Activated B cell treated with CpG ODN at 0.5 μM for 24 hours (primary cell): ENCODE measurements around the gene KIF22. TPM values are rescaled to one million over a fixed set of nuclear protein-coding genes. Genes with fewer than 3 reads are reported as not detected.

Experiments used
- ATAC-seq: fragments of 200-7000 bp; cut with Tn5 transposase; one replicate; pipeline ENCODE4 v1.10.0; 2021; ENCODE audit warnings: low read depth, mild to moderate bottlenecking, moderate library complexity
- CTCF ChIA-PET: fragments of 350-600 bp; sonication (Branson Sonifier 250); formaldehyde crosslinking; loops from one replicate; lab custom pipeline; 2021; ENCODE audit warnings: antibody characterized with exemption; lab: Charles Lee
- POLR2A ChIA-PET: fragments of 350-600 bp; sonication (Branson Sonifier 250); formaldehyde crosslinking; loops from one replicate; lab custom pipeline; 2021; ENCODE audit warnings: antibody characterized with exemption; lab: Charles Lee
- DNase-seq: peaks from one replicate; pipeline ENCODE4 v3.0.0; 2022
- H3K27ac Mint-ChIP-seq: one replicate; pipeline ENCODE4 v1.8.0; 2020; ENCODE audit warnings: mixed read lengths
- H3K27me3 Mint-ChIP-seq: one replicate; pipeline ENCODE4 v1.8.0; 2021; ENCODE audit warnings: mixed read lengths
- H3K36me3 Mint-ChIP-seq: one replicate; pipeline ENCODE4 v1.8.0; 2021; ENCODE audit warnings: low read depth, mixed read lengths
- H3K4me1 Mint-ChIP-seq: one replicate; pipeline ENCODE4 v1.8.0; 2021; ENCODE audit warnings: mixed read lengths
- H3K4me3 Mint-ChIP-seq: one replicate; pipeline ENCODE4 v1.8.0; 2020; ENCODE audit warnings: mild to moderate bottlenecking, mixed read lengths
- H3K9me3 Mint-ChIP-seq: one replicate; pipeline ENCODE4 v1.8.0; 2020; ENCODE audit warnings: mixed read lengths
- intact Hi-C: fragments of 100-400 bp; cut with micrococcal nuclease; formaldehyde crosslinking; loops from one replicate; pipeline ENCODE4 v1.15.1; 2024
- total RNA-seq: library from RNA; stranded (reverse); gene quantifications from 2 replicates; pipeline ENCODE4 v1.2.3, GENCODE V29; 2022
- TF ChIP-seq, protein P1 (sequence below): fragments of 200-600 bp; IDR thresholded peaks from one replicate; pipeline ENCODE4 v1.8.0; 2022; ENCODE audit warnings: antibody characterized with exemption, mild to moderate bottlenecking

Gene KIF22
- total RNA-seq, 1 donor from 2014 or later = 40.1 TPM

DNA sequence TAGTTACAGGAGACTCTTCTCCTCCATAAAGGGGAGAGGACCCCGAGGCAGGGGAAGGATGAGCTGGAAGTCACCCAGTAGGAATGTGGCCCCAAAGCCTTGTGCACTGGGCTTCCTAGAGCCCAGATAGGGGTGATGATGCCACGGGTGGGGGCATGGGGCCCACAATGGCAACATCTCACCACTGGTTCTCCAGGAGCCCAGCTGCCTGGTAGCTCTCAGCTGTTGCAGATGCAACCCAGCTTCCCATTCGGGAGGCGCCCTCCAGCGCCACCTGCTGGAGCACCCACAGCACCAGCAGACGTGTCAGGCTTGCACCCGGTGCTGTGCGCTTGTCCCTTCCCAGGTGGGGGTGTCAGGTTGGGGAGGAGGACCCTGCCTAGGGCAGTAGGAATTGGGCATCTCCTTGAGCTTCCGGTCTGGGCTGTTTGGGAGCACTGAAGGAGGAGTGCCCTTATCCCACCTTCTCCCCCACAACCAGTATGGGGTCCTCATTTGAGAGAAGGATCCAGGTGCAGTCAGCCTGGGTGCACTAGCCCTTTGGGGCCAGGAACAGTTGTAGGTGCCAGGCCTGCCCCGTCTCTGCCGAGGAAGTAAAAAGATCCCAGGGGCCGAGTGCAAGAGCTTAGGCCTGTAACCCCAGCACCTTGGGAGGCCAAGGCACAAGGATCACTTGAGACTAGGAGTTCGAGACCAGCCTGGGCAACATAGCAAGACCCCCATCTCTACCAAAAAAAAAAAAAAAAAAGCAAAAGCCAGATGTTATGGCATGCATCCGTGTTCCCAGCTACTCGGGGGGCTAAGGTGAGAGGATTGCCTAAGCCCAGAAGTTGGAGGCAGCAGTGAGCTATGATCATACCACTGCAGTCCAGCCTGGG, 58.1 kb downstream of the KIF22 start:
- ATAC-seq (peak; percentile 82), DNase-seq (peak; percentile 60)
- TF ChIP-seq, protein P1, sequence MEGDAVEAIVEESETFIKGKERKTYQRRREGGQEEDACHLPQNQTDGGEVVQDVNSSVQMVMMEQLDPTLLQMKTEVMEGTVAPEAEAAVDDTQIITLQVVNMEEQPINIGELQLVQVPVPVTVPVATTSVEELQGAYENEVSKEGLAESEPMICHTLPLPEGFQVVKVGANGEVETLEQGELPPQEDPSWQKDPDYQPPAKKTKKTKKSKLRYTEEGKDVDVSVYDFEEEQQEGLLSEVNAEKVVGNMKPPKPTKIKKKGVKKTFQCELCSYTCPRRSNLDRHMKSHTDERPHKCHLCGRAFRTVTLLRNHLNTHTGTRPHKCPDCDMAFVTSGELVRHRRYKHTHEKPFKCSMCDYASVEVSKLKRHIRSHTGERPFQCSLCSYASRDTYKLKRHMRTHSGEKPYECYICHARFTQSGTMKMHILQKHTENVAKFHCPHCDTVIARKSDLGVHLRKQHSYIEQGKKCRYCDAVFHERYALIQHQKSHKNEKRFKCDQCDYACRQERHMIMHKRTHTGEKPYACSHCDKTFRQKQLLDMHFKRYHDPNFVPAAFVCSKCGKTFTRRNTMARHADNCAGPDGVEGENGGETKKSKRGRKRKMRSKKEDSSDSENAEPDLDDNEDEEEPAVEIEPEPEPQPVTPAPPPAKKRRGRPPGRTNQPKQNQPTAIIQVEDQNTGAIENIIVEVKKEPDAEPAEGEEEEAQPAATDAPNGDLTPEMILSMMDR = peak; percentile 52
- Mint-ChIP-seq H3K4me1 (no peaks in the 10 kb centered on the region), H3K27ac (no peak overlapping the region), H3K4me3 (no peak overlapping the region), H3K36me3 (peaks cover 39% of the 10 kb centered on the region), H3K27me3 (no peaks in the 10 kb centered on the region), H3K9me3 (no peaks in the 10 kb centered on the region)
- POLR2A ChIA-PET = interaction anchor here (0.6 to 3.0 kb wide), 8 partner anchors 28 to 148 kb away, joined by 3 to 14 read pairs (median 6); partner anchors contain the start of genes KIF22, MAZ, MVP and PAGR1
- CTCF ChIA-PET = interaction anchor here (0.6 to 3.3 kb wide), 25 partner anchors 8 to 250 kb away, joined by 3 to 43 read pairs (median 4); partner anchors contain the start of genes CDIPT, MVP and PAGR1
- intact Hi-C loops = loop anchor here (1.0 kb wide), 5 partner anchors 27 to 156 kb away; partner anchors contain the start of gene KIF22

DNA sequence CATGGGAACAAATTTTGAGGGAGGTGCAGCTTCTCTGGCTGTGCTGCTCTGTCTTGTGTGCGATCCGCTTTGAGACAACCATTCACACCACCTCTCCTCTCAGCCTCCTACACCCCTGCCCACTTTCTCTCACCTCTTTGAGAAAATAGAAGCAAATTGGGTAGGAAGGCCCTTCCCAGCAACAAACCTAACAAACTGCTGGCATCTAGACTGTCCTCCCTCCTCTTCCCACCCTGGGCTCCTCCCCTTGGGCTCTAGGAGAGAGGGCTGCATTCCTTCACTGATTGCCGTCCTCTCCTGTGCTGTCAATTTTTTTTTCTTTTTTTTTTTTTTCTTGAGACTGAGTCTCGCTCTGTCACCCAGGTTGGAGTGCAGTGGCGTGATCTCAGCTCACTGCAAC, 59.0 kb downstream of the KIF22 start:
- intact Hi-C loops = no loop called here
- POLR2A ChIA-PET = interaction anchor here (0.6 to 3.0 kb wide), 3 partner anchors 29 to 92 kb away, joined by 4 to 12 read pairs (median 6); partner anchors contain the start of genes KIF22 and MVP
- ATAC-seq (no peak), DNase-seq (no peak)
- Mint-ChIP-seq H3K27me3 (no peaks in the 10 kb centered on the region), H3K9me3 (no peaks in the 10 kb centered on the region), H3K27ac (no peak overlapping the region), H3K4me3 (no peak overlapping the region), H3K4me1 (no peaks in the 10 kb centered on the region), H3K36me3 (peaks cover 32% of the 10 kb centered on the region)
- CTCF ChIA-PET = interaction anchor here (0.6 to 3.3 kb wide), 5 partner anchors 11 to 158 kb away, joined by 3 to 43 read pairs (median 5); partner anchors contain the start of gene MVP
- TF ChIP-seq, protein P1 = no peak

DNA sequence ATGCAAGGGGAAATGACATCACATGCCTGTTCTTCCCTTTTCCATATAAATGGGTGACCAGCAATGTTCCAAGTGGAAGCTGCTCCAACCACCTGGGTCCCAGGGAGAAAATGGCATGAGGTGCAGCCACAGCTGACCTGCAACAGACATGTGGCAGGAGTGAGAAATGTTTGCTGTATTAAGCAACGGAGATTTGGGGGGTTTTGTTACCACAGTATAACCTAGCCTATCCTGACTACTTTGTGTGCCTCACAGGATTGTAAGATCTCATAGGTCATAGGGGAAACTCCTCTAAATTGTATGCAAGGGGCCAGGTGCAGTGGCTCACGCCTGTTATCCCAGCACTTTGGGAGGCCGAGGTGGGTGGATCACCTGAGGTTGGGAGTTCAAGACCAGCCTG, 60.4 kb downstream of the KIF22 start:
- no peak overlapping the region for H3K27ac Mint-ChIP-seq
- TF ChIP-seq, protein P1 = no peak
- POLR2A ChIA-PET = interaction anchor here (0.6 to 0.7 kb wide), 6 partner anchors 30 to 324 kb away, joined by 3 to 6 read pairs (median 5); no protein-coding TSS in a partner anchor
- intact Hi-C loops = no loop called here
- no peaks in the 10 kb centered on the region for H3K4me1 Mint-ChIP-seq
- H3K4me3 Mint-ChIP-seq = no peak overlapping the region
- CTCF ChIA-PET = no interaction called here
- H3K27me3 Mint-ChIP-seq = no peaks in the 10 kb centered on the region
- peaks cover 18% of the 10 kb centered on the region for H3K36me3 Mint-ChIP-seq
- DNase-seq (no peak), ATAC-seq (no peak)
- no peaks in the 10 kb centered on the region for H3K9me3 Mint-ChIP-seq

DNA sequence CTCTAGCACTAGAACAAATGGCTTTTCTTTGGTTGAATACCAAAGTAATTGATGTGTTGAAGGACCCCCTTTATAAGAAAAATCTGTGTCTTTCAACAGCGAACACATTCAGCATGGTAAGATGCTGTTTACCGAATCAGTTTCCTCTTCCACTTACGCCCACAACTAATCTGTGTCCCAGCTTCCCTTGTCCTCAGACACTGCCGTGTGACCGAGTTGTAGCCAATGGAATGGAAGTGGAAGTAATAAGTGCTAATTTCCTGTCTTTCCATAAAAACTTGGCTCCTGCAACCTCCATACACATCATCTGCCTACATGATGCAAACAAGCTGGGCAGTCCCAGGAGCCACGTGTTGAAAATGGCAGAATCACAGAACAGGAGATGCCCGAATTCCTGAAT, 62.1 kb downstream of the KIF22 start:
- ATAC-seq (no peak), DNase-seq (no peak)
- H3K27me3 Mint-ChIP-seq = no peaks in the 10 kb centered on the region
- CTCF ChIA-PET = no interaction called here
- H3K27ac Mint-ChIP-seq = no peak overlapping the region
- peaks cover 6% of the 10 kb centered on the region for H3K36me3 Mint-ChIP-seq
- intact Hi-C loops = no loop called here
- no peaks in the 10 kb centered on the region for H3K4me1 Mint-ChIP-seq
- H3K9me3 Mint-ChIP-seq = no peaks in the 10 kb centered on the region
- TF ChIP-seq, protein P1 = no peak
- POLR2A ChIA-PET = interaction anchor here (0.6 kb wide), 2 partner anchors 28 to 52 kb away, joined by 3 read pairs; no protein-coding TSS in a partner anchor
- H3K4me3 Mint-ChIP-seq = no peak overlapping the region
